Measurements from ENCODE around the gene PXMP4. TPM values are rescaled to one million over a fixed set of nuclear protein-coding genes. Genes with fewer than 3 reads are reported as not detected.
A peak's percentile ranks its signal among the peaks of the same experiment; 100 is the strongest.

Gene PXMP4
- total RNA-seq, 3 donors from 2014 or later: 14.5 to 18.6 (median 18.2) TPM

- Histone ChIP-seq H3K36me3 (ENCODE audit: low read depth) (no peaks in the 10 kb centered on the region), H3K4me1 (ENCODE audit: low read depth) (no peaks in the 10 kb centered on the region), H3K4me3 (no peak overlapping the region), H3K9me3 (no peaks in the 10 kb centered on the region)
- no peak for TF ChIP-seq CTCF (IDR thresholded peaks at IDR 0.05)
- DNase-seq: no peak
- ATAC-seq: peak; percentile 25
- intact Hi-C loops (cut with DNase I, micrococcal nuclease): no loop called here
Measured at GRCh38 chr20:33693741-33694638, 26.1 kb downstream of the PXMP4 start.

GRCh38 chr20:33693289-33693688 lies 26.8 kb downstream of the PXMP4 start:
- intact Hi-C loops (cut with DNase I, micrococcal nuclease): no loop called here
- TF ChIP-seq CTCF (IDR thresholded peaks at IDR 0.05): no peak
- ATAC-seq: no peak
- H3K4me1 ChIP-seq (ENCODE audit: low read depth): no peaks in the 10 kb centered on the region
- no peak overlapping the region for H3K4me3 ChIP-seq
- no peaks in the 10 kb centered on the region for H3K36me3 ChIP-seq (ENCODE audit: low read depth)
- no peak for DNase-seq
- H3K9me3 ChIP-seq: no peaks in the 10 kb centered on the region

- intact Hi-C loops (cut with DNase I, micrococcal nuclease): no loop called here
- H3K36me3 ChIP-seq (ENCODE audit: low read depth): no peaks in the 10 kb centered on the region
- DNase-seq: no peak
Measured at GRCh38 chr20:33689973-33690372, 30.1 kb downstream of the PXMP4 start.

GRCh38 chr20:33689493-33689892 lies 30.6 kb downstream of the PXMP4 start:
- peaks cover 13% of the 10 kb centered on the region for H3K4me1 ChIP-seq (ENCODE audit: low read depth)
- no peak for DNase-seq
- H3K4me3 ChIP-seq: no peak overlapping the region
- no peak for TF ChIP-seq CTCF (IDR thresholded peaks at IDR 0.05)
- intact Hi-C loops (cut with DNase I, micrococcal nuclease): no loop called here
- H3K36me3 ChIP-seq (ENCODE audit: low read depth): no peaks in the 10 kb centered on the region
- H3K9me3 ChIP-seq: no peaks in the 10 kb centered on the region
- no peak for ATAC-seq

More at GRCh38 chr20:33689973-33690372, 30.1 kb downstream of the PXMP4 start:
- H3K4me1 ChIP-seq (ENCODE audit: low read depth): peaks cover 8% of the 10 kb centered on the region
- TF ChIP-seq CTCF (IDR thresholded peaks at IDR 0.05): no peak
- no peak for ATAC-seq
- no peak overlapping the region for H3K4me3 ChIP-seq
- no peaks in the 10 kb centered on the region for H3K9me3 ChIP-seq

GRCh38 chr20:33688938-33689424 lies 31.1 kb downstream of the PXMP4 start:
- no peaks in the 10 kb centered on the region for H3K36me3 ChIP-seq (ENCODE audit: low read depth)
- ATAC-seq (no peak), DNase-seq (no peak)
- TF ChIP-seq CTCF (IDR thresholded peaks at IDR 0.05): no peak
- H3K9me3 ChIP-seq: no peaks in the 10 kb centered on the region
- peaks cover 13% of the 10 kb centered on the region for H3K4me1 ChIP-seq (ENCODE audit: low read depth)
- intact Hi-C loops (cut with DNase I, micrococcal nuclease): no loop called here
- no peak overlapping the region for H3K4me3 ChIP-seq

All from mucosa of descending colon (tissue), 3 donors.